Renal cortical epithelial cell (primary cell): ENCODE measurements around the gene RBBP8. TPM values are rescaled to one million over a fixed set of nuclear protein-coding genes. Genes with fewer than 3 reads are reported as not detected.

Experiments
- DNase-seq: peaks from one replicate; pipeline ENCODE4 v3.0.0-alpha.2; 2011; ENCODE audit warnings: low read depth
- total RNA-seq: library from RNA; depleted of rRNA; stranded (reverse); fragments of >200 nt; gene quantifications from 2 replicates; pipeline ENCODE4 v1.2.3, GENCODE V29; 2014

Gene RBBP8
- total RNA-seq, 1 donor from 2014 or later = 131 TPM

- DNase-seq = no peak
Observed at GRCh38 chr18:22999212-22999611, 66.1 kb downstream of the RBBP8 start.

- DNase-seq = no peak
Observed at GRCh38 chr18:22999647-23000046, 66.5 kb downstream of the RBBP8 start.

- no peak for DNase-seq
Observed at GRCh38 chr18:23003289-23003688, 70.2 kb downstream of the RBBP8 start.

- no peak for DNase-seq
Observed at GRCh38 chr18:23012249-23012648, 79.1 kb downstream of the RBBP8 start.

DNA sequence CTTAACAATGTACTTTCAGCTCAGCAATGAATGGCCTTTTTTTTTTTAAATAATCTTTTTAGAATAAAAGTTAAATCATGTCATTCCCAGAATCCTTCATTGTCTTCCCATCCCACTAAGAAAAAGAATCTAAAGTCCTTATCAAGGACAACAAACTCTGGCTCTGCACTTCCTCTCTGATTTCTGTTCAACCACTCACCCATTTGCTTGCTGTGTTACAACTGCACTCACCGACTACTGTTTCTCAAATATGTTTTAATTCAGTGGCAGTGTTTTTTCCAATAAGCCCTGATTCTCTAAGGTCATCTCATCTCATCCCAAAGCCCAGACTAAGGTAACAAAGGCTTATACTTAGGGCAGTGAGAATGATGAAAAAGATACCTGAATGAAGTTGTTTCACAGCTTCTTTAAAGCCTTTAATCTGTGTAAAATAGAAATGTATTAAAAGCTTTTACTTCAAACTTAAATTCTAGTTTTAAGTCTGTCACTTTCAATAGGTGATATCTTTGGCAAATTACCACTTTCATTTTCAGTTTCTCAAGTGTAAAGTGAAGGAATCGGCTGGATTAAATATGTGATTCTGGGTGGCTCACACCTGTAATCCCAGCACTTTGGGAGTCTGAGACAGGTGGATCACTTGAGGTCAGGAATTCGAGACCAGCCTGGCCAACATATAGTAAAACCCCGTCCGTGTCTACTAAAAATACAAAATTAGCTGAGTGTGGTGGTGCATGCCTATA, 87.6 kb downstream of the RBBP8 start:
- DNase-seq = no peak

DNA sequence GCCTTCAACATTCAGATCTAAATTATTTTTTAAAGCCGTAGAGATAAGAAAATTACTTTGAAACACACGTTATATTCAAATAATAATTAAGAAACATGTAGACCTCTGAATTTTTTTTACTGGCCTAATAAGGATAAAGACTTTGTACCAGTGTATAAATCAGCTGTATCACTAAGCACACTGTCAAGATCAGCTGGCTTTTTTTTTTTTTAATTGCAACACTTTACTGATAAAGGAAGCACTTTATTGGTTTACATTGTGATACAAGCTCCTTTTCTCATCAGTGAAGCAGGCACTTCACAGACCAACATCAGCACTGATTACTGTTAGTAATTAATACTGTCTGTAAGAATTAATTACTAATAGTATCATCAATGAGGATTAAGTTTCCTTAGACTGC, 88.5 kb downstream of the RBBP8 start:
- no peak for DNase-seq

GRCh38 chr18:23032030-23032582, 99.0 kb downstream of the RBBP8 start:
- DNase-seq = peak; percentile 87

DNA sequence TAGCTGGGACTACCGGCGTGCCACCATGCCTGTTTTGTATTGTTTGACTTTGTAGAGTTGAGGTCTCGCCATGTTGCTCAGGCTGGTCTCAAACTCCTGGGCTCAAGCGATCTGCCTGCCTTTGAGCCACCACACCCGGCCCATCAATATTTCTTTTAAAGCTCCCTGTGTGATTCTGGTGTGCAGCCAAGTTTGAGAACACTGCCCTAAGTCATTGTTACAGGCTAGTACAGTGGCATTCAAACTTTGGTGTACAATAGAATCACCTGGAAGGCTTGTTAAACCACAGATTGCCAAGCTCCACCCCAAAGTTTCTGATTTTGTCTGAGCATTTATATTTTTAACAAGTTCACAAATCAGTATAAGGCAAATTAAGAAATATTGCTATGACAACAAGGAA, 99.9 kb downstream of the RBBP8 start:
- DNase-seq = peak; percentile 24

DNA sequence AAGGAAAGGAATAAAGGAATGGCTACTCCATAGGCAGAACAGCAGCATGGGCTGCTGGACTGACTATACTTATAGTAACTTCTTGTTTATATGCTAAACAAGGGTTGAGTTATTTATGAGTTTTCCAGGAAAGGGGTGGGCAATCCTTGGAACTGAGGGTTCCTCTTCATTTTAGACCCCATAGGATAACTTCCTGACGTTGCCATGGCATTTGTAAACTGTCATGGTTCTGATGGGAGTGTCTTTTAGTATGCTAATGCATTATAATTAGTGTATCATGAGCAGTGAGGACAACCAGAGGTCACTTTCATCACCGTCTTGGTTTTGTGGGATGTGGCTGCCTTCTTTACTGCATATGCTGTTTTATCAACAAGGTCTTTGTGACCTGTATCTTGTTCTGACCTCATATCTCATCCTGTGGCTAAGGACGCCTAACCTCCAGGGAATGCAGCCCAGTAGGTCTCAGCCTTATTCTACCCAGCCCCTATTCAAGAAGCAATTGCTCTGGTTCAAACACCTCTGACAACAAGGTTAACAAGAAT, 103.6 kb downstream of the RBBP8 start:
- no peak for DNase-seq

- no peak for DNase-seq
Observed at GRCh38 chr18:23037646-23038045, 104.5 kb downstream of the RBBP8 start.

DNA sequence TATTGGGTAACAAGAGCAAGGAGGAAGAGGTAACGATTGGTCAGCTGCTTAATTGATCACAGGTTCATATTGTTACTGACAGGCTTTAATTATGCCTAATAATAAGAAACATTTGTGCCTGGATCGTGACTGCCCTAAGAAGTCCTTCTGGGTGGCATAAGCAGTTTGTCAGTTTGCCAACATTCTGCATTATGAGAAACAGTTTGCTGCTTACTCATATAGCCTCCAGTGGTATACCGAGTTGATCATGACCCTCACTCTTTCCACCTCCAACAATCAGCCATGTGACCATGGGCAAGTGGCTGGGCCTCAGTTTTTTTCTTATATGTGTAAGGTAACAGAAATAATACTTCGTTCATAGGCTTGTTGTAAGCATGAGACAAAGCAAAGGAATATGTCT, 105.6 kb downstream of the RBBP8 start:
- peak; percentile 93 for DNase-seq

GRCh38 chr18:23042133-23042532, 109.0 kb downstream of the RBBP8 start:
- DNase-seq = no peak

- no peak for DNase-seq
Observed at GRCh38 chr18:23043803-23044376, 110.8 kb downstream of the RBBP8 start.

DNA sequence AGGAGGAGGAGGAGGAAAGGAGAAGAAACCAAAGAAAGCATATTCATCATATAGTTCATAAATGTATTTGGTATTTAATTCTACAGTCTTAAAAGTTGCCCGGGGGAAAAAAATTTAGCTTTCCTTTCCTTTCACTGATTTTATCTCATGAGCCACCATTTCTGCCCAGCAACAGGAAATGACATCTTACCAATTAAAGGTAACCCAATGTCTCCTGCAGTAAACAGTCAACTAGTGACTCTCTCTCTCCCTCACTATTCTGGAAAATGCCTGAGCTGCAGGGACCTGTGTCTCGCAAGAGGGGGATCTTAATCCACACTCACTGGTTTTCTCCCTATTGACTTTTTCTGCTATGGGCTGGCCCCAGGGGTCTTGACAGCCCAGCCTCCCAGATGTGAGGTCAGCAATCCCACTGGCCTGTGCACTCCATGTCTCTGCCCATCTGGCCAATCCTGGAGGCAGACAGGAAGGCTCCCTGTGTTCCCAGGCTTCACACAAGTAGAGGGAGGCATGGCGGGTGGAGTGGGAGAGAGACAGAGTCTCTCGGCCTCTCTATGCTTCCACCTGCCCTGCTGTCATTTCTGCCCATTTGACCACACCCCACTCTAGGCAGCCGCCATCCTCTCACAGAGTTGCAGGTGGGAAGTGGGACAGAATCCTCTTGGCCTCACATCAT, 116.7 kb downstream of the RBBP8 start:
- DNase-seq = no peak

DNA sequence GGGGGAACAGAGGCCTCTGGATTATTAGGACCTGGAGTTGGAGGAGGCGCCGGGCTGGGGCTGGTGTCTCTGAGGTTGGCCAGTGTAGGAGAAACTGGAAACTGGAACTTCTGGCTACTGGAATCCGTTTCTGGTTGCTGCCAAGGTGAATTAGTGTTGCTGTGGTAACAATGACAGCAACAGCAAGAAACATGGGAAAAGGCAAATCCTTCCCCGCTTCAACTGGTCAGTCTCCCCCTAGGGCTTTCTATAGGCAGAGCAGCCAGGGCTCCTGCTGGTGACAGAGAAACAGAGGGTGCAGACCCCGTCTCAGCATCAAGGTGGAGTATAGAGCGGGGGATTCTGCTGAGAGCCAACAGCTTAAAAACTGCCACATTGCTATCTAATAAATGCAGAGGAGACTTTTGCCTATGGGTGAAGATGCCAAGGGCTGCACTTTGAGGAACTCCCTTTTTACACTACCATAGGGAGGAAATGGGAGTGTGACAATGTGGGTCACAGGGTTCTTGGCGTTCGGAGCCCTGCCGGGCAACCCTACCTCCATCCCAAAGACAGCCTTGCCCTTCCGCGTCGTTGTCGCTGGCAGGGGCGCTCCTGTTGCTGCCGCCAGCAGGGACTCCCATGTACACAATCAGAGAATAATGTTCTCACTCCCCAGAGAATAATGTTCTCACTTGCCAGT, 120.8 kb downstream of the RBBP8 start:
- peak; percentile 83 for DNase-seq

DNA sequence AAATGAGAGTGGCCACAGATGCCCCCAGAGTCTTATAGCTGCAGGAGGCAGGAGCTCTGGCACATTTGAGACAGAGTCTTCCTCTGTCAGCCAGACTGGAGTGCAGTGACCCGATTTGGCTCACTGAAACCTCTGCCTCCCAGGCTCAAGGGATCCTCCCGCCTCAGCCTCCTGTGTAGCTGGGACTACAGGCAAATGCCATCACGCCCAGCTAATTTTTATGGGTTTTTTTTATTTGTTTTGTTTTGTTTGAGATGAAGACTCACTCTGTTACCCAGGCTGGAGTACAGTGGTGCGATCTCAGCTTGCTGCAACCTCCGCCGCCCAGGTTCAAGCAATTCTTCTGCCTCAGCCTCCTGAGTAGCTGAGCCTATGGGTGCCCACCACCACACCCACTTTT, 121.4 kb downstream of the RBBP8 start:
- no peak for DNase-seq

DNA sequence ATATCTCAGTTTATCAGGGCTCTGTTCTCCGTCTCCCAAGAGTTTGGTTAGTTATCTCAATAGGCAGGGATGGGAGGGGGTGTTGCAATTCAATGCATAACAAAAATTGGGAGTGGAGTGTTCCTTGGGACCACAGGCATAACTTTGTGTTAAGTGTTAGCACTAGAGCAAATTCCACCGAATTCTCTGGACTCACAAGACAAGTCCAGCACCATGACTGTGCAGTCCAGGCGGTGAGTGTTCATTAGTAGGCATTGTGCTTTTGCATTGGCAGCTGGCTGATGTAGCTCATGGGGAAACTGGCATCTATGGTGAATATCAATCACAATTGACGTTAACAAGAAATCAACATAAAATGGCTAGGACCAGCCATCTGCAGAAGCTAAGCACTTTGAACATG, 123.2 kb downstream of the RBBP8 start:
- no peak for DNase-seq

GRCh38 chr18:23057096-23057495, 124.0 kb downstream of the RBBP8 start:
- no peak for DNase-seq

DNA sequence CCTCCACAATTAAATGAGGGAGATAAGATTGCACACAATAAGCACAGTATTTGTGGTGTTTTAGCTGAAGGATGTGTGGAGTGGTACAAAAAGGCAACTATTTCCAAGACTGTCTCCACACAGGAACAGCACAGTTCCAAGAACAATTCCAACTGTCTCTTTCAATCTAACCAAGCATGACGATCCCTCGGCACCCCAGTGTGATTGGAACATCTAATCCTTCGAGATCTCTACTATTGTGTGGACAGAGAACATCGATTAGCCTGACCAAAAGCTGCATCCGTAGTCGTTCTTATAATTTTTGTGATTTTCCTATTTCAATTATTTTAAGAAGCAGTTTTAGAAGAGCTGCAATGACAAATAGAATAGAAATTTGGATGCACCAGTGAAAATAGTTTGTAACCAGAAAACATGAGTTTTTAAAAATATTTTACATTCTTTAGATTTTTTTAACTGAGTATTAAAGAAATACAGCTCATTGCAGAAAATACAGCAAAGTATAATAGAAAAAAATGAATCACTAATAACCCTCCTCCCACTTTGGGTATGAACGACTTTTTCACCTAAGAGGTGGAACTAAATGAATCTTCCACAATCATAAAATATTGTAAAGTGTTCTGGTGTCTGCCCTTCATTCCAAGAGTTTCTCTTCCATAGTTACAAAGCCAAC, 125.8 kb downstream of the RBBP8 start:
- DNase-seq = no peak

DNA sequence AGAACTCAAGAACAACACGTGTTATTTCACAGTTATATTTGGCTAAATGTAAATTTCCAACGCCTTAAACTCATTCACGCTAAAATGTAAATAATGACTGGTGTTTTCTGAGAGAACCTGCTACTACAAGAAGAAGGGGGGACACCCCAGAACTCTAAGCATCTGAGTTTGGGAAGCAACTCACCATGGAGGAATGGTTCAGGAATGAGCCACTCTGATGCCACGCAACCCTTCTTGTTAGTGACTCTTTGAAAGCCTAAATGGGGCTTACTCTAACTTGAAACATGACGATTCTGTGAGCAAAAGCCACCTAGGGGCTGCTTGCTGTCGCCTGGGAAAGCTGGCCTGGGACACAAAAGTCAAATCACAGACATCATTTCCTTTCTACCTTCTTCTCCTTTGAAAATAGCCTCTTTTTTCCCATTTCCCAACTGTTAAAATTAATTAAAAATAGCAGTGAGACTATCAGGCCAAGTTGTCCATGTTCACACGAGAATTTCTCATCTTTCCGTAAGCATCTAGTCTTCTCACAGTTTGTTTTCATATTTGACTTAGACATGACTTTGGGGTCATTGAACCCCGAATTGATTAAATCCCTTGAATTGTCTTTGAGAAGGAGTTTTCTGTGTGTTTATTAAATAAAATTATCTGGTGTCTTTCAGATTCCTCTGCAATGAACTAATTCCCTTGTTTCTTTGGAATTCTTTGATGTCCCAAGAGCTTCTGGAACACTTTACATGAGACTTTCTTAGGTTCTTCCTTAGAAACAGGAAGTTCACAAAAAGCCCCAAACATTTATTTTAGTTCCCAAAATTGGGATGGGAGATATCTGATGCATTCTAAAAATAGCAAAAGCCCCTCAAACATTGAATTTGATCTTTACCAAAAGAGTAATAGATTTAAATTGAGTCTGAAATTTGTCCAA, 126.7 kb downstream of the RBBP8 start:
- no peak for DNase-seq
